ENCODE results near the gene RANBP1.

RANBP1 gene

DNA sequence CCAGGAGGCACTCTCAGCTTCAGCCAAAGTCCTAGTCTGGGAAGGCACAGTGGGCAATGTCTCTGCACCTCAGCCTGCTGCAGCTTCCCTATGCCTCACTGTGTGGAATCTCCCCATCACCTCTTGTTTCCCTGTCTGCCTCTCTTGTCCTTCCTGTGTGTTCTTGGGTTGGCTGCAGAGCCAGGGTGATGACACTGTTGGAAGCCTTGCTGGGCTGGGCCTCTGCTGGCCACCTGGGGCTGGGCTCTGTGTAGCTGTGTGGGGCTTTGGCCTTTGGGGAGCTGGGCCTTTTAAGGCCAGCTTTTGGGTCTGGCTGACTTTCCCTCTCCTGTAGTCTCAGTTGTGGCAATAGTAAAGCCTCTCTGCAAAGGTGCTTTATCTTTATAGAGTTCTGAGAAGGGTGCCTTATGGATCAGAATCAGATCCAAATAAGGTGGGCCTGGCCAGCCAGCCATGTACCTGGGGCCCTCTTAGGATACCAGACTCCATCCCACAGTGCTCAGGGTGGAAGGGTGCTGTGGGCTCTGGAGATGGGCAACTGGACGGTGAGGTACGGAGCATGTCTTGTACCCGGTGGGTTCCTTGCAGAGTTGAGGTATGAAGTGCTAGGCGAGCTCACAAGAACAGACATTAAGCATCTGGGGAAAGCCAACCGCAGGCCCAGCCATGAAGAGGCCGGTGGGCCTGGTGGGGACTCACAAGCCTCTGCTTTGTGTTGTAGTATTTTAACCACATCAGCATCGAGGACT lies 10.3 kb upstream of the RANBP1 start:
- DNase-seq = no peak
- intact Hi-C loops (cut with DNase I) = no loop called here

DNA sequence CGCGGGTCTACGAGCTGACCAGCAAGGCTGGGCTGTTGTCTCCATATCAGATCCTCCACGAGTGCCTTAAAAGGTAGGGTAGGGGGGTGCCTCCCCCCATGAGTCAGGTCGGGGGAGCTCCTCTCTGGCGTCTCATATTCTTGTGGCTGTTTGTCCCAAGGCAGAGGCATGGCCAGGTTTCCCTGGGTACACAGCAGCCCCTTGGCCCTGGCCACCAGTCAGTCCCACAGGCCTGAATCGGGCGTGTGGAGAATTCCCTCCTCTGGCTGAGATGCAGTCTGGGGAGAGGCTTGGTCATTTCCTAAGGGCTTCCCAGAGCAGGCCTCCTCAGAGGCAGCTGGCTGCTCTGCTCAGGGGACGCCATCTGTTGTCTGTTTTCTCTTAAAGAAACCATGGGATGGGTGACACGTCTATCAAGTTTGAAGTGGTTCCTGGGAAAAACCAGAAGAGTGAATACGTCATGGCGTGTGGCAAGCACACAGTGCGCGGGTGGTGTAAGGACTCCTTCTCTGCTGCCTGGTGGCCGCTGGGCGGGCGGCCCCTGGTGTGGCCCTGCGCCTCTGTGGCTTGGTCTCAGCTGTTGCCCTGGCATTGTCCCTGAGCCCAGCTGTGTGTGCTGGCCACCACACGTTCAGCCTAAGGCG lies 9.6 kb upstream of the RANBP1 start:
- peak in 4 of 42 donors; percentile 33 to 58 (median 44) for DNase-seq
- intact Hi-C loops (cut with DNase I) = no loop called here

DNA sequence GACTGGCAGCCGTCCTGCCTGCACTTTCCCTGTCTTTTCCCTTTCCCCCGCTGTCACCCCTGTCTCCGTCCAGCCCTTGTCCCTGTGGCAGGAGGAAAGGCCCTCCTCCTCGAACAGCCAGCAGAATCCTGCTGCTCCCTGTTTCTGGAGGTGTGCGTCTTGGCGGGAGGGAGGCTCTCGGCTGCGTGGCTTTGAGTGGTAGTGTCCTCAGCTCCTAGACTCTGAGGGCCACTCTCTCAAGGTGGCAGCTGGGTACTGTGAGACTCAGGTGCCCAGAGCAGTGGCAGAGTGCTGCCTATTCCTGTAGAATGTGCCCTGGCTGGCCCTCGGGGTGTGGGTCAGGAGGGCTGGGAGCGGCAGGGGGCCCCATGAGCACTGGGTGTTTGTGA lies 9.1 kb upstream of the RANBP1 start:
- DNase-seq = no peak
- intact Hi-C loops (cut with DNase I) = no loop called here

DNA sequence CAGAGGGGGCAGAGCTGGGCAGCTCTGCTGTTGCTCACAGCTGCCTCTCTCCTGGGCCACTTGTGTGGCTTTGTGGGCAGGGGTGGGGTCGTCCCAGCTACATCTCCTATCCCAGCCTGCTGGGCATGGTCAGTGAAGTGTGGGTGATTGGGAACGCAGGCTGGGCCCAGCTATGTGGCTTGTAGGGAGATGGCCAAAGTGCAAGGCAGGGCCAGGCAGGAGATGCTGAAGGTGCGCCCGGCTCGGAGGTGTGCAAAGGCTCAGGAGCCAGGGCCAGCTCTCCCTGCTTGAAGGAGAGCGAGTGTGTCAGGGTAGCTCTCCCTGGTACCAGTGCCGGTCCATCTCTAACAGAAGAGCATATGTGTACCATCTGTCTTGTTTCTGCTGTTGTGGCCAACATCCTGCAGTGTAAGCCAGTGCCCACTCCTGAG lies 8.4 kb upstream of the RANBP1 start:
- no peak for DNase-seq
- intact Hi-C loops (cut with DNase I) = no loop called here

DNA sequence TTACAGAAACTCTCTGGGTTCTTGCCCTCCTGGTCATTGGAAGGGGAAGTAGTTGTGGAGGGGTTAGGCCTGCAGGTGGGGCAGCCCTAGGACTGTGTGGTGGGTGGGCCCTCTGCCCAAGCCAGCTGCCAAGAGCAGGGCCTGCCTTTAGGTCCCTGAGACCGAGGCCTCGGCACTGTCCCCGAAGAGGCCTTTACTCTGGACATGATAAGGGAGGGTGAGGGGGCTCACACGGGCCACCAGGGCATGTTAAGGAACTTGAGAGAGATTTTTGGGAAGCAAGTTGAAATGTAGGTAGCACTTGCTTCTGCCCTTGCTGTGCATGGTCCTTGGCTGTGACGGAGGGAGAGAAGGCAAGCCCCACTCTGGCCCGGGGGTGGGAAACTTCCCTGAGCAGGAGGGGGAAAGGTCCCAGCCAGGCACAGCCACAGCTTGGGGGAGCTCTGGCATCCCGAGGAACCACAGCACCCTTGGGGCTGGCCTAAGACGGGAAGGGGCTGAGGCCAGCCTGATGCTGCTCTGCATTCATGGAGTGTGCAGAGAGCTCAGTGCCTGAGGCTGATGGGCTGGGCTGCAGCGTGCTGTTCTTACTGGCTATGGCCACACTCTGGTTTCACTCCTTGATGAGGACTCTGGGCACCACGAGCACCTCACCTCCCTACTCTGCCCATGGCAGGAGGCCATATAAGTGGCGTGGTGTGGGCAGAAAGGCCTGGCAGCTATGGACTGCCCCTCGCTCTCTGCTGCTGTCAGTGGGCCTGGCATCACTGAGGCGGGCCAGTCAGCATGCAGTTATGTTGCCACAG lies 7.8 kb upstream of the RANBP1 start:
- intact Hi-C loops (cut with DNase I) = no loop called here
- peak in 1 of 42 donors; percentile 37 for DNase-seq

DNA sequence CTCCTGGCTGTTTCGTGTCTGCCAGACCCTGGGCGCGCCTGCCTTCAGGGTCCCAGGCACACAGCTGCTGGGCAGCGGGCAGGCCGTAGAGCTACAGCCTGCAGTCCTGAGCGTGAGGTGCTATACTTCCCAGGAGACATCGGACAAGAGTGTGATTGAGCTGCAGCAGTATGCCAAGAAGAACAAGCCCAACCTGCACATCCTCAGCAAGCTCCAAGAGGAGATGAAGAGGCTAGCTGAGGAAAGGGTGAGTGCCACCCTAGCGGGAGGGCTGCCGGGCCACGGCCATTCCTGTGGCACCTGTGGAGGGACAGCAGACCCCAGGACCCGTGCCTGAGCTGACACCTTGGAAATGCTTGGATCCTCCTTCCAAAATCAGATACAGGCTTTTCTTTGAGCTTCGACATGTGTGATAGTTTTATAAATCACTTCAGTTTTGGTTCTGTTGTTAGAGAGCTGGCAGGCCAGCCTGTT lies 7.1 kb upstream of the RANBP1 start:
- DNase-seq = no peak
- intact Hi-C loops (cut with DNase I) = no loop called here

DNA sequence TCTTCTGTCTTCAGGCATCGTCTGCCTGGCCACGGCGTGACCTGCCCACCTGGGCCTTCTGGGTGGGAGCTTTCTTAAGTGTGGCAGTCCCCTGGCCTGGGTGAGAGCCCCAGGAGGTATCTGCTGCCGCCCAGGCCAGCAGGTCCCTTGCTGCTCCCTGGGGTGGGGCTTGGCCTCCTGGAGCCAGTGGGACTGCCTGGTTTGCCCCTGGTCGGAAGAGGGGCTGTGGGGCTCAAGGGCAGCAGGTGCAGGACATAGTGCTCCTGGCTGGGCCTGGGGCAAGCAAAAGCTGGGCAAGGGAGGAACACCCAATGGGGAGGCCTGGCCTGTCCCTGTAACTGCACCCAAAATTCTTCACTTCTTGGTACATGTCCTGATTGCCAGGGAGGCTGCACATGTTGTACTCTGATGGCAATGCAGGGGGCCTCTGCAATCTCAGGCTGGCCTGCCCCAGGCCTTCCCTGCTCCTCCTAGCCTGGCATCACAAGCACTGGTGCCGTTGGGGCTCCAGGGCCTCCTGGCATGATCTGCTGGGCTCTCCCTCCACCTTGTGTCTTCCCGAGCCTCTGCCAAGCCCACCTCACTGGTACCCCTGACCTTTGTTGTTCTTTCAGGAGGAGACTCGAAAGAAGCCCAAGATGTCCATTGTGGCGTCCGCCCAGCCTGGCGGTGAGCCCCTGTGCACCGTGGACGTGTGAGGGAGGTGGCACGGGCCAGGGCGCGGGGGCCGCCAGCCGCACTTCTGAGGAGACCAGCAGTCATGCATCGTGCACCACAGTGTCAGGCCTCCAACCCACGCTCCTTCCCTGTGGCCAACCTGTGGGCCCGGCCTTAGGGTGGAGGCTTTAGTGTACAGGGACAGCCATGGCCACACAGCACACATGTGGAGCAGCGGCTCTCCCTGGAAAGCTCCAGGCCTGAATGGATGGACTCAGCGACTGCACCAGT lies 6.2 kb upstream of the RANBP1 start:
- intact Hi-C loops (cut with DNase I) = no loop called here
- no peak for DNase-seq

DNA sequence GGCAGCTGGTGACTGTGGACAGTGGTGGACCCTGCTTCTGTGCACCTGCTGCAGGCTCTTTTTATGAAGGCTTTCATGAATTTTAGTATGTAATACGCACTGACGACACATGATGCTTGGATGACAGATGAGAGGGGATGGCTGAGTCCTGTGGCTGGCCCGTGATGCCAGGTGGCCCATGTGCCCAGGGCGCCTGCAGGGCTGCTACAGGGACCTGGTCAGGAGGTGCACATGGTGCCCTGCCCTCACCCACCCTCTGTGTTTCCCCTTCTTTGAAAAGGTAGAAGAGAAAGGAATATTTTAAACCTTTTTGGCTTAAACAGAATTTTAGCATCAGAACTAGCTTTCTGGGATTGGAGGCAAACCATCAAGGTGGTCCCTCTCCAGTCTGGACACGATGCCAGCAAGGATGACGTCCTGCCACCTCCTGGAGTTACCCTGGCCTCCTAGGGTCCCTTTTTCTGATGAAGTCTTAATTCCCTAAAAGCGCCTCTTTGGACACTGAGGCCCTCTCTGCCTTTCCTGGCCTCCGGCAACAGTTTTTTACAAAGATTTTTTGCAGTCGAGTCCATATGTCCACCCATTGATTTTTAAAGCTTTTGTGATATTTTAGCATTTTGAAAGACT lies 5.4 kb upstream of the RANBP1 start:
- intact Hi-C loops (cut with DNase I) = no loop called here
- no peak for DNase-seq

DNA sequence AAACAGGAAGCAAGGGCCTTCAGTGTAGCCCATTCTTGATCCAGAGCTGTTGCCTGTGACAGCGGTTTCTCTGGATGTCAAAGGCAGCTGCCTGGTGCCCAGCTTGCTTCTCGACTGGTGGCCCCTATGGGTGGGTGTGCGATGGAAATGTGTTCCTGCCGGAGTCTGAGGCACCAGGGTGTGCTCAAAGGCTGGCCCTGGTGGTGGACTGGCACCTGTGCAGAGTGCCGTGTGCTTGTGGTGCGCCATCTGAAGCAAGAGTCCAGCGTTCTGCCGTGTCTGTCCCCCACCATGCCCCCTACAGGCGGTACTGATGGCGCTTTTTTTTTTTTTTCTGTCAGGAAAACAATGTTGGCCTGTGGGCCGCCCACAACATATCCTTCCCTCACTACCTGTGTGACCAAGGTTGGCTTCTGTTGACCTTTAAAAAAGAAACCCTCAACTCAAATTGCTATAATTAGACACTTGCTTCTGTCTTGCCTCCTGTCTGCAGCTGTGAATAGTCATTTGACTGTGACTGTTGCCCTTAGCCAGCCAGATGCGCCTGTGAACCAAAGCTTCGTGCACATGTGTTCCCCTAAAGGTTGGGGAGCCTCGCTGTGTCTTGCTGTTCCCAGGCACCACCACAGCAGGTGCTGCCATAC lies 4.7 kb upstream of the RANBP1 start:
- DNase-seq = no peak
- intact Hi-C loops (cut with DNase I) = no loop called here

DNA sequence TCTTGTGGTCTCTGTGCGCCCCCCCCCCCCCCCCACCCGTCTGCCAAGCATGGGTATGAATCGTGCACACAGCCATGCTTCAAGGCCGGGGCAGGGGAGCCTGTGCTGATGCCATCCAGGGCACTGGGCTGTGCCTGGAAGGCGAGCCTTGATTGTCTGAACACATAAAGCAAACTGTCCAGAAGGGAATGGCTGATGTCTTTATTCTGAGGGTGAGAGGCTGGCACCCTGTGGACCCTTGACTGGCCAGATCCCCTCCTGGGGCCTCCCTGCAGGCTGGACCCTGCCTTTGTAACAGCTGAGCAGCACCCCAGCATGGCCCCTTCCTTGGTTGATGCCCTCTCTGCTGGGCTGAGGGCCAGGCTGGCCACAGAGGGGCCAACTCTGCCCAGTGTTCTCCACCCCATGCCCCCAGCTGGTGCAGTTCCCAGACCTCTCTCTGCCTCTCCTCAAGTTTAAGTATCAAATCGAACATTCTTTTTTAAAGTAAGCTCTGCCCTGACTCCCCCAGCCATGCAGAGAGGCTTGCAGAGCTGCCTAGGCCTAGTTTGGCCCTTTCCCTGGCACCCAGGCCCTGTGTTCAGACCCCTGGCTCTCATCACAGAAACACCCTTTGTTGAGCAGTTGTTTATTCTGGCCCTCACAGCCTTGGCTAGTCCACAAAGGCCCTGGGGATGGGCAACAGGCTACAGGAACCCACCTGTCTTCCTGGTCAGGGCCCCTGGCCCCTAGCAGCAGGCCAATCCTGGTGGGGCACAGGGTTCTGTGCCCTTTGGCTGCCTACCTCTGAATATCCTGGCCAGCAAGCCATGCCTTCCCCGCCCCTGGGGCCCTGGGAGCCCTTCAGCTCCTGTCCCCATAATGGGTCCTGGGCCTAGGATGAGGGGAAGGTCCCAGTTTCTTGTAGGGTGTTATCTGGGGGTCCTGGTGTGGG lies 3.9 kb upstream of the RANBP1 start:
- intact Hi-C loops (cut with DNase I) = no loop called here
- peak in 1 of 42 donors; percentile 53 for DNase-seq

DNA sequence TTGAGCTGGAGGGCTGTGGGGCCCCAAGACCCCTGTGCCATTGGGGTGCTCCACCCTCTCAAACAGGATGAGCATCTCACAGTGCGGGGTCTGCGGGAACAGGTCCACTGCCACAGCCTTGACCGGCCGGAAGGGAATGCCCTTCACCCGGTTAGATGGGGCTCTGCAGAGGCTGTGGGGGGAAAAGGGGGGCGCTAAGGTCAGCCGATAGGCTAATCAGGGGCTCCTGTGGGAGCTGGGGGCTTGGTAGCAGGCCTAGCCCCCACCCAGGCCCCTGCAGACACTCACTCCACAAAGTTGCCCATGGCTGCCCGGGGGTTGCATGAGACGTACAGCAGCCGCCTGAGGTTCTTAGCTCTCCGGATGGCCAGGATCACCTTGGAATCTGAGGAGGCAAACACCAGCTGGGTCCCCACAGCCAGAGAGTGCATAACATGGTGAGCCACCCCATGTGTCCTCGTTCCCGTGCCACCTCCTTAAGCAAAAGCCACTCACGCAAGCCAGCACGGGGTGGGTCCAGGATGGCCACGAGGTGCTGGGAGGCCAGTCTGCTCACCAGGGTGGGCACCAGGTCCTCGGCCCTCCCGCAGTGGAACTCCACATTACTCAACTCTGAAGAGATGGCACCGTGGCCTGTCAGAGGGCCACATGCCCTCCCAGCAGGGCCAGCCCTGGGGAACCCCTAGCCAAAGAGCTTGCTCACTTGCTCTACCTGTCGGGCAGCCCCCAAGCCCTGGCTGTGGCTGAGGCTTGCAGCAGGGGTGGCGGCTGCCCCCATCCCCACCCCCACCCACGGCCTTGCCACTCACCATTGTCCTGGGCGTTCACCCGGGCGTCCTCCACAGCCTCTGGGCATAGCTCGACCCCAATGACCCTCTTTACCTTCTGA lies 3.0 kb upstream of the RANBP1 start:
- intact Hi-C loops (cut with DNase I) = no loop called here
- DNase-seq = no peak

DNA sequence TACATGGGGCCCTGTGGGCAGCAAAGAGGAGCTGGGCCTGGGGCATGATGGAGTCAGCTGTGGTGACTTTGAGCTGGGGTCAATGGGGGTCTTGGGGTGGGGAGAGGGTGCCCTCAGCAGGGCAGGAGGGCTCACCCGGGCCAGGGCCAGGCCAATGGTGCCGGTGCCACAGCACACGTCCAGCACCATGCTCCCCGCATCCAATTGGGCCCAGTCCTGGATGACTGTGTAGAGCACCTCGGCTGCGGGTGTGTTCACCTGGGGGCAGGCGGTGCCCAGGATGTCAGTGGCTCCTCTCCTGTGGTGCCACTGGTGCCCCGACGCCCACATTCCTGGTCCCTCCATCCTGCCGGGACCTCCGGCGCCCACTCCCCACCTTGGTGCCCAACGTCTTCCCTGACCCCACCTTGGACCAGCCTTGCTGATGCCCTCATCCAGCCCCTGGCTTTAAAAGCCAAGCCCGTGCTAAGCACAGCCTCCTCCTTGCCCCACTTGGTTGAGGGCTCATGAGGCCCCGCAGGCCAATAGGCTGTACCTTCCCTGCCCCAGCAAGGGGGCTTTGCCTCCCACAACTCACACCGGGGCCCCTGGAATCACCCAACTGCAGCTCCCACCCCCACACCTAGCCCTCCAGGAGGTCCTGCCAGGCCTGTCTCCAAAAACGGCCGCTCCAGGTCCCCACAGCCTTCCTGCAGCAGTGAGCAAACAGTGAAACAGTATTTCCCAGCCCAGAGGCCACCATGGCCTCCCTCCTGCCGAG lies 2.2 kb upstream of the RANBP1 start:
- intact Hi-C loops (cut with DNase I) = no loop called here

DNA sequence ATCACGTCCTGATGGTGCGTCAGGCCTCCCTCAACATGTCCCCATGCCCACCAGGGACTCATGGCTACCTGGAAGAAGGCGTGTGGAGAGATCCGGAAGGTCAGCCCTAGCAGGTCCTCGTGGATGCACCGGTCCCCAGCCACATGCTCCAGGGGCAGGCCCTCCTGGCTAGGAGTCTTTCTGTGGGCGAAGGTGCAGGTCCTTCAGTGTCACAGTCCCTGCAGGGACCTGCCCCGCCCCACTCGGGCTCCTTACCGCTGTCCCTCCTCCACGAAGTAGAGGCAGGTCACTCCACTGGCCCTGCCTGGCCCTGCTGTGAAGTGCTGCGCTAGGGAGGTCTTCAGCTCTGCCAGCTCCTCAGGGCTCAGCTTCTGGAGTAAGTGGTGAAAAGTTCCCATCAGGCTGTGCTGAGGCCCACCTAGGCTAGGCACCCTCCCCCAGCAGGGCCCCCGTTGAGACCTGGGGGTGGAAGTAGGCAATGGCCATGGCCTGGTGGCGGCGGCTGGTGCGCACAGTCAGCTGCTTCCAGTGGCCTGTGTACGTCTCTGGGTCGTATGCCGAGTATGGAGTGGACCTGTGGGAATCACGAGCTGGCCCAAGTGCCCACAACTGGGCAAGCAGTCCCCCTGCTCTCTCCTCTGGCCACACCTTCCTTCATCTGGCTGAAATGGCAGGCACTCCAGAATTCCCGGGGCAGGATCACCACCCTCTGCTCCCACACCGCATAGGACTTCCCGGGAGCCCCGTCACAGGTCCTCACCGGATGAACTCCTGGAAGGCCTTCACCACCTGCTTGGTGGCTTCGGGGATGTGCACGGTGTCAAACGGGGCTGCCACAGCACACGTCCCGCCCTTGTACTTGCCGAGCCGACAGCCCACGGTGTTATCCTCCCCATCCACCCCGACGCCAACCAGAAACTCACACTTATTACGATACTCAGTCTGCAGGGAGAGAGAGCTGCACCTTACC lies 1.1 kb upstream of the RANBP1 start:
- intact Hi-C loops (cut with DNase I) = no loop called here
- DNase-seq = no peak

More for the DNA sequence above, 2.2 kb upstream of the RANBP1 start:
- DNase-seq = no peak

DNA sequence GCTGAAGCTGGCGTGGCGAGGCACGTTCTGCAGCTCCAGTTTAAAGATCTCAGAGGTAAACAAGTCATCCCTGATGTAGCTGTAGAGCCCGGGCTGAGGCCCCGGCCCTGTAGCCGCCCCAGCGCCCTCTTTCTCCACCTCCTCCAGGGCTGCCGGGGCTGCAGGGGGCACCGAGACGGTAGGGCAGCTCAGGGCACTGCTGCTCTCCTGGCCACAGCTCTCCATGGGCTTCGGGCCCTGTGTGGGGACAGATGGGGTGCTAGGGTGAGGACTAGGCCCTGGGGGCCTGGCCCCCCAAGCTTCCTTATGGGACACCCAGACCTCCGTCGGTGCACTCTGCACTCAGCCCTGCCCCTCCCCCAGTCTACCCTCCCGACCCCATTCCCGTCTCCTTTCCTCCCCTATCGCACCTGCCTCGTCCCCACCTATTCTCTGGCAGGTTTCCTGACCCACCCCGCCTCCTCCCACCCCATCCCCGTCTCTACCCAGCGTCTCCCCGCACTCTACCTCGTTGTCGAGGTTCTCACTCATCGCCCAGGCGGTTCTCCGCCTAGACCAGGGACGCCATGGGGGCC lies 559 bp downstream of the RANBP1 start:
- intact Hi-C loops (cut with DNase I) = loop anchor here (2.0 kb wide), 1 partner anchor 38 kb away; no protein-coding TSS in a partner anchor
- DNase-seq = no peak

All from head of caudate nucleus (tissue), 42 donors.